GM18498 (cell line): ENCODE measurements around the gene MYL12A.

Source experiments
- ATAC-seq: cut with Tn5 transposase; IDR thresholded peaks from one replicate; pipeline ENCODE4 v1.9.1; 2021; ENCODE audit warnings: mild to moderate bottlenecking, moderate library complexity; ENCODE audit not compliant: unreplicated experiment

Gene MYL12A

DNA sequence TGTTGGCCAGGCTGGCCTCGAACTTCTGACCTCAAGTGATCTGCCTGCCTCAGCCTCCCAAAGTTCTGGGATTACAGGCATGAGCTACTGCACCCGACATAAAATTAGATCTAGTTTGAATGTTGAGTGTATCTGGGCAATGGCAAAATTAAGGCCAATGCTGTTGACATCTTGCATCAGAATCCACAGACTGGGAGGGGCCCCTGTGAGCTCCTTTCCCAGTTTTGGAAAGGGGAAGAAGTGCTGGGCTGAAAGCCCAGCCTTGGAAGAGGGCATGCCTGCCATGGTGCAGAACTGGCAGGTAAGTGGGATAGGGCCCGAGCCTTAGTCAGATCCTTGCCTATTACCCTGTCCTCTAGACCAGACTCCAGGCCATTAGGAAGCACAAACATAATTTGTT is 23.4 kb upstream of the MYL12A start:
- ATAC-seq: no peak

DNA sequence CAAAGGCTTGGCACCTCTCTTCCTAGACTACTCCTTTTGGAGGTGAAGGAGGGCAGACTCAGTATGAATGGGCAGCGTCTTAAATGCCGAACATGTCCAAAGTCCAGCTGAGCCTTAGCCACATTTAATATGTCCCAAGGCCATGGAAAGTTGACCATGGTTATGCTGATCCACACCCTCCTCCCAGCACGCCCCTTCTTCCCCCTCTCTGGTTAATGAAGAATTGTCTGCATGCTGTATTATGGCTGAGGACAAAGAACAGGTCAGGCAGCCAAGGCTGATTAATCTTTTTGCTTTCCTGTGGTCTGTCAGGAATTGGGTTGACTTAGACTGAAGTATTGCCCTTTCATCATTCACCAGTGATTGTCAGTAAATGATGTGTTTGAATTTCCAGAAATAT is 22.0 kb upstream of the MYL12A start:
- ATAC-seq: no peak

DNA sequence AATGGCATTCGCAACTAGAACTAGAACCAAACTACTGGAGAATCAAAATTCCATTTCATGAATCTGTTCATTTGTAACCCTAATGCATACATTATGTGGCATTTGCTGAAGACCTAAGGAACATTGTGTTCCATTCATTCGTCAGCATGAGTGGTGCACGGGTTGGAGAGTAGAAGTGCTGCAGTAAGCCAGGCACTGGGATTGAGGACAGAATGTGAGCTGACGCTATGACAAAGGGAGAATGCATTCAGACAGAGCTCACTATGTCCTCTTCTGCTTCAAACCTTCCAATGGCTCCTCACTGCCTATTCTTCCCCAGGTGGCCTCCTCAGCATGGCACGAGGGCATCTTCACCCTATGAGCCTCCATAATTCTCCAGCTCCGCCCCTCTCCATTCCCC is 21.6 kb upstream of the MYL12A start:
- no peak for ATAC-seq

DNA sequence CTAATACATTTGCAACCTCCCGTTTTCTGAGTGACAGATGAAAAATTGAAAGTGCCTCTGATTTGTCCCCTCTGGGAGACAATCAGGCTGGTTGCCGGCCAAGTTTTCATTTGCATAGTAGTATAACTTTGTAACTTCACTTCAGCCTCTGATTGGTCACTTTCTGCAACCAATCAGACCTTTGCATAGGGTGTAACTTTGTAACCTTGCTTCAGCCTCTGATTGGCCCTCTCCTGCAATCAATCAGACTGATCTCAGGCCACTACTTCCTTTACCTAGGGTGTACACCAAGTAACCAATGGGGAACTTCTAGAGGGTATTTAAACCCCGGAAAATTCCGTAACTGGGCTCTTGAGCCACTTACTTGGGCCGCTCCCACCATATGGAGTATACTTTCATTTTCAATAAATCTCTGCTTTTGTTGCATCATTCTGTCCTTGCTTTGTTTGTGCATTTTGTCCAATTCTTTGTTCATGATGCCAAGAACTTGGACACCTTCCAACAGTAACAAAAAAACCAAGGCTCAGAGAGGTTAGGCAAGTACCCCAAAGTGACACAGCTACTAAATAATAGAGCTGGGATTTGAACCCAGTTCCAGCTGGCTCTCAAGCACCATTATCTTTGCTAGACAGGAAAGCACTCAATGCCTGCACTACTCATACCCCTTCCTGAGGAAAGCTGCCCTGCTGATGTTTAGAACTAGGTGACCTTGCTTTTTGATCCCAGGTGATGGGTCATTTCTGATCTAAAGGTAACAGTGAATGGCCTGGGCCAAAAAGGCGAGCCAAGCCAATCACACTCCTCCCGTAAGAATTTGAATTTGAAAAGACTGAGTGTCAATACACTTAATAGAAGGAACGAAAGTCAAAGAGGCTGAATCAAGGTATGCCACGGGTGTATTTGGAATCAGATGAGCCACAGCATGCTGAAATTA is 16.9 kb upstream of the MYL12A start:
- no peak for ATAC-seq

DNA sequence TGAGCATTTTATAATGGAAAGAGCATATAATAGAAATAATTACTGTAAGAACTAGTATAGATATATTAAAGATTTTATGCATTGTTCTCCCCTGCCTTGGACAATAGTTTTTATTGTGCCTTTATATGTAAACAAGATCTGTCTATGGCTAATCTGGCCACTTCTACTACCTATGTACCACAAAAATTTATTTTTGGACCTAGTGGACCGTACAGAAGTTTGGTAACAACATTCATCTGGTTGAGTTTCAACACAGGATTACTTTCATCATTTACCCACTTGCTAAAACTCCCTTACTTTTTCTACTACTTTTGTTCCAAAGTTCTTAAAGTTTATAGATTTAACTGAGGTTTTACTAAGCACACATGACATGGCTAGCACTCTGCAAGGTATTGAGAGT is 14.6 kb upstream of the MYL12A start:
- ATAC-seq: no peak

DNA sequence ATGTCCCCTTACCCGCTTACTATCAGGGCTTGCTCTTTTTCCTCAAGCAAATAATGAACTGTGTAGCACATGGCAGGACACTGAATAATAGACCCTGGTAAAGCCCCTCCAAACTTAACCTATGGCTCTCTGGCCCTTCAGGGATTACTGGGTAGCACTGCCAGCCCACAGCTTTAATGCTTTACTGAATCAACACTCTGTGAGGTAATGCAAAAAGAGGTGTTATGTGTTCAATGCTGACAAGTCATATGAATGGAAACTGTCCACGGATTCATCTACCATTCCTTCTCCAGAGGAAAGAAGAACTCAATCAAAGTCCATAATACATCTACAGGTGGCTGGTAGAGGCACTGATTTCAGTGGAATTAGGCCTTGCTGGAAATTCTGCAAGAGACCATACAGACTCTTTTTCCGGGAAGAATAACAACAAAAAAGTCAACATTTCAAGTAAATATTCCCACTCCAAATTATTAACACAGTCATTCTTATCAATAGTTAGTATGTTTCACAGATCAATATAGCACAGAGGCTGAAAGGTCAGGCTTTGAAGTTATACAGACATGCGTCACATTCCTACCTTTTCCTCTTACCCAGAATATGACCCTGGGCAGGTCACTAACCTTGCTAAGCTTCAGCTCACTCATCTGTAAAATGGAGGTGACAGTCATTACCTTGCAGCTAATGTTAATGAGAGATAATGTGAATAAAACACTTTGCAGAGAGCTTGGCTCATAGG is 14.0 kb upstream of the MYL12A start:
- no peak for ATAC-seq

DNA sequence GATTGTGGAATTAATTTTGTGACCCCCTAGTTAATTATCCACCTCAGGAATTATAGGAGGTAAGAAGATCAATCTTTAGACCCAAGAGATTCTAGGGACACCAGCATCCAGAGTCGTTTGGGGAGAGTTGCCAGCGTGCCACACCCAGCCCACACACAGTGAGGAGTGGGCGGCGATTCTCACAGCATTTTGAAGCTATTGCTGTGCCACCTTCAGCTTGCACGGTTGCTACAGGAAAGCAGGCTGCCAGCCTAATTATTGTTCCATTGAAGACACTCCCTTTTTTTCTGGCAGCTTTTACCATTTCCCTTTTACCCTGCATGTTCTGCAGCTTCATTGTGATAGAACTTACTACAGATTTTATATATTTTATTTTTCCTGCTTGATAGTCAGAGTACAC is 13.1 kb upstream of the MYL12A start:
- no peak for ATAC-seq

DNA sequence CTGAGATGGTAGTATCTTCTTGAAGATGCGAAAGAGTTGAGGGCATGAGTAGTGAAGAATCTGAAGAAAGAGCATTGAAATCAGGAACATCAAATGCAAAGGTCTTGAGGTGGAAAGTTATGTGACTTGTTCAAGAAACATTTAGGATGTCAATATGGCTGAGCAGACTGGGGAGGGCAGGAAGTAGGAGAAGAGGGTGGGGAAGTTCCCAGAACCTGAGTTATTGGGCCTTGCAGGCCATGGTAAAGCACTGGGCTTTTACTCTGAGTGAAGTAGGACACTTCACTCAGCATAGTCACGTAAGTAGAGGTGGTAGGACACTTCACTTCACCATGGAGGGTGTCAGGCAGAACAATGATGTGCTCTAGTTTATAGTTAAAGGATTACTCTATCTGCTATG is 11.8 kb upstream of the MYL12A start:
- no peak for ATAC-seq

DNA sequence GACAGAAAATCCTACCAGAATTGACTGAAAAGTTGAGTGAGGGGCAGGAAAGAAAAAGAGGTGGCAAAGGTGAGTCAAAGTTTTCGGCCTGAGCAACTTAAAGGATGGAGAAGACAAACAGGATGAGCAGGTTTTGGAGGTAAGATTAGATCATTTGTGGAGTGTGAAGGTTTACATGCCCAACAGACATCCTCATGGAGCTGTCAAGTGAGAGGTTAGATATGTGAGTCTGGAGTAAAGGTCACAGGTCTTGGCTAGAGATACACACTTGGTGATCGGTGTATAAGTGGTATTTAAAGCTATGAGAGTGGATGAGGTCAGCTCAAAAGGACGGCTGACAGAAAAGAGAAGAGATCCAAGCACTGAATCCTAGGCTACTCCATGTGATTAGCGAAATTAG is 11.1 kb upstream of the MYL12A start:
- ATAC-seq: no peak

DNA sequence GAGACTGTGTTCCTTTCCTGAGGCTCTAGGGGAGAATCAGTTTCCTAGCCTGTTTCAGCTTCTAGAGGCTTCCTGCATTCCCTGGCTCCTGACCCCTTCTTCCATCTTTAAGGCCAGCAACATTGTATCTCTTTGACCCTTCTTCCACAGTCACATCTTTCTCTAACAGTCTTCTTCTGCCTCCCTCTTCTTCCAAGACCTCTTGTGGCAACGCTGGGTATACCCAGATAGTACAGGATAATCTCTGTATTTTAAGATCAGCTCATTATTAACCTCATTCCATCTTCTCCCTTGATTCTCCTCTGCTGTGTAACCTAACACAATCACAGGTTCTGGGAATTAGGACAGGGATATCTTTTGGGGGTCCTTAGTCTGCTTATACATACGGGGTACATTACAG is 8.9 kb upstream of the MYL12A start:
- no peak for ATAC-seq

DNA sequence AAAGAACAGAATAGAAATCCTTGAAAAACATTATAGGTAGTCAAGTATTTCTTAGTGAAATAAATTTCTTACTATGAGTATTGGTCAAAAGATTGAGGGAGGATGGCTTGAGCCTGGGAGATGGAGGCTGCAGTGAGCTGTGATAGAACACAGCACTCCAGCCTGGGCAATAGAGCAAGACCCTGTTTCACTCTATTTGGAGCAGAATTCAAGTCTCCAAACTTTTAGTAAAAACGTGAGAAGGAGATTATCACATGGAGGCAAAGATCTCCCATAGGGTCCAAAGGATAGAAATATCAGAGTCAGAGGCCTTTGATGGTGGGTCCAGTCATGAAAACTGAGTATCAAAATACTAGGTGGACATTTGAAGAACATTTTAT is 2.4 kb upstream of the MYL12A start:
- ATAC-seq: no peak

DNA sequence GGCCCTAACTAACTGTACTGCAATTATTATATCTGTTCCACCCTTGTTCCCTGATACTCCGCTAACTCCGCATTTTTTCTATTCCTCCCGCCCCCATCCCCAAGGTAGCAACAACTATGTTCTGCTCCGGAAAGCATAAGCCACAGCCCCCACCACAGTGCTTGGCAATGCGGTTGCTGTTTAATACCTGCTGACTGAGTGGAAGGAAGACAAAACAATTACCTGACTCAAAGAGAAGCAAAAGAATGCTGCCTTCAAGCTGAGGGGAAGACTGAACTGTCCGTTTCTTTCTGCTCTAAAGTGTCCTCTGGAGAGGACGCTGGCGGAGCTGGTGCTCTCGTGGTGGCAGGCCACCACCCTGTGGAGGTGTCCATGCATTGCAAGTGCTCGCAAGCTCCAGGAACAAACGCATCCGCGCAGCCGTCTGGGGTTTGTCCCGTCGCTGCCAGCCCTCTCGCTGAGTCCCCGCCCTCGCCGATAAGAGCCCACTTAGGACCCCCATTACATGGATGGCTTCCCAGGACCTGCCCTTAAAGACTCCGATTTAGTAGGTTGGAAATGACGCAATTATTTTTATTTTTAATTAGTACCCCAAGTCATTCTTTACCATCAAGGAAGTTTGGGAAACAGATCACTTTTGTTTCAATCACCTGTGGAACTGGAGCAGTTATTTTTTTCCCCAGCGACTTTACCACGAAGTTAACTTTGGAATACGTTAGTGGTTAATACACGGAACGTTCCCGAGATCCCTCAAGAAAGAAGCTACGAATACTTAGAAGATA is 1.6 kb upstream of the MYL12A start:
- ATAC-seq: peak; percentile 58

DNA sequence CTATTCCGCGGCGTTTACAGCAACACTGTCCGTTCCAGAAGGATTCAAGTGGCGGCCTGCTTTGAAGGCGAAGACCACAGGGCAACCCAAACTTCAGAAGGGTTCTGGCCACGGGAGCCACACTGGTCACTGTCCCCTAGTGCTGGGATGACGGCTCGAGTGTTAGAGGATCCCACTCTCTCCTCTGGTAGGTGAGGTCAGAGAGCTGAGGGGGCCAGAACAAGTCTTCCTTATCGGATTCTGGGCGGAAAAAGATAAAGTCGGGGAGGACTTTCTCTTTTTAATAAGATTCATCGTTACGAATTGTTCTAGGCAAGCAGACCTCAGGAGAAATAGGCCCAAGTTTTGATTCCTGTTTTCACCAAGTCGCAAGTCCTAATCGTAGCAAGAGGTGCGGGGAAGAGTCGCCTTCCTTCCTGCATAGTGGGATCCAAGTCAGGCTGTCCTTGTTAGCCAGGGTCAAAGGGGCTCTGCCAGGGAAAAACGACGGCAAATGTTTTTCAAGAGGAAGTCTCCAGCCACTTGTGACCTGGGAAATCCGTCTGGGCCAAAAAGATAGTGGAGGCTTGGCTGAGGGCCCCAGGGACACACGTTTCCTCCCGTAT is 864 bp upstream of the MYL12A start:
- peak; percentile 0 for ATAC-seq

DNA sequence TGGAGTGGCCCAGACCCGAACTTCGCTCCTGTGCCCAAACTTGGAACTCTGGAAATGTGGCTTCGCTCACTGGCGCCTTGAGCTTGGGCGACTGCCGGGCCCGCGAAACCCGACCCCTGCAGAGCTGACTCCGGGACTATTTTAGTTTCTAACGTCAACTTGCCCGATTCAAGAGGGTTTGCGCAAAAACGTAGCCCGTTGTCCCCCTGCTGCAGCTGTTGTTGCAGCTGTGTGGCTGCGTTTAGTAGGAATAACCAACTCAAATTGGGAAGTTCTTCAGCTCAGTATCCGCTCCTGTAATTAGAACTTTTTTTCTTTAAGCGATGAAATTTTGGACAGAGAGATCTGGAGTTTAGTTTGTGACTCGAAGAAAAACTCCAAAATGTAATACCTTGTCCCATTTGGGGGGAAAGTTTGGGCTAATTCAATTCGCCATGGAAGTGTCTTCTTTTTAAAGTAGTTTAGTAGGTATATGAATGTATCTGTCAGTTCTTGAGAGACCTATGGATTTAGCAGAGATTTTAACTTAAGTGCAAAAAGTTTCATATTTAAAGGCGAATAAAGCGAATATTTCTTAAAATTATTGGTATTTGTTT is 559 bp downstream of the MYL12A start:
- no peak for ATAC-seq

DNA sequence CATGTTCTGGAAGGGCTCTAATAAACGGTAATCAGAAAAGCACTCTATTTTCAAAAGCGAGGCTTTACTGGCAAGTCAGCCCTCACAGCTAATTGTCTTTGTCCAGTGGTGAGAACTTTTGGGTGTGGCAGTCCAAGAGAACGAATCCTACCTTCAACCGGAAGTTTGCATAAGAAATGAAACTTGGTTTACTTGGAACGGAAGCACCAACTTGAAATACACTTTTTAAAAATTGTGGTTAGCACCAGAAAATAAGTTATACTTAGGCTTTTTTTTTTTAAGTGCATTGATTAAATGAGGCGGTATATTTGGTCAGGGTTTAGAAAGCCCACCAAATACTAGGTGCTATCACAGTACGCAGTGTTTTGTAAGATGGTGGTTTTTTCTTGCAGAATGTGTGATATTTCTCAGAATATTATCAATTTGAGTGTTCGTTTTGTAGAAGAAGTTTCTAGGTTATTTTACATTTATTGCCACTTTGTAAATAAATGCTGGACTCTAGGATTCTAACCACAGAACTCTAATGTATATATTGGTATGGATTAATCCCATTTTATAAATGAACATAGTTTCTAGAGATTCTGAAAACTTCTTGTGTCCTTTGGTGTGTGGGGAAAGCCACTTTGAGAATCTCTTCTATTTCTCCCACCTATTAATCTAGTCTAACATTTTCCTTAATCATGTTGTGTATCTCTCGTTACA is 1.2 kb downstream of the MYL12A start:
- ATAC-seq: no peak

DNA sequence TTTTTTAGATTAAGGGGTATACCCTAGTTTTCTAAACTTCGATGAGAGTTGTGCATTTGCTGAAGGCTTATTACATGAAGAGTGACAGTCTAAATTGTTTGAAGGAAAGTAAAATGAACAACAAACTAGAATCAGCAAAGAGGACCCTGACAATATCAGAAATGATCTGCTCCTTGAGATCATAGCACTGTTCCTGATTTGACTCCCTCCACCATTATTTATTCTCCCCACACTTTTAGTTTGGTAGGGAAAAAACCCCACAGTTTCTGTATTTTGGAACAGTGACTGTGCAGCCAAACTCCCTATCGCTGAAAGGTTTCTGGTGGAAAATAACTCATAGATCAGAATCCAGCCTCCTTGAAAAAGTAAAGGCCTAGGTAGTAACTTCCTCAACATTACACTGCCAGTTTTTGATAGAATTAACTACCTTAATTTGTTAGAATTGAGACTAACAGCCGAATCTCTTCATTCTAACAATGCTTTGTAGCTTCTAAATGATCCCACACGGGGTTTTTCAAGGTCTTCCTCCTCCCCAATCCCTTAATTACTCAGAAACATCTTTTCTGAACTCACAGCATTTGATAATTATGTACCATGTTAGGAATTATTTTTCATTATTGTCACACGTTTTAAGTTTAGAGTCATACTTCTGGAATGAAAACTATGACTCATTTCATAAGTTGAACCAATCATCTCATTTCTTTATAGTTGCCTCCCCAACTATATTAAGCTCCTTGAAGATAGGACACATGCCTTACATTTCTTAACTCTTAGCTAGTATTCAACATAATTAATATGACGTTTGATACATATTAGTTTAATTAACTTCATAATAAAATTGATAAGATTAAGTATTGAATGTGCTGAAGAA is 2.9 kb downstream of the MYL12A start:
- no peak for ATAC-seq

DNA sequence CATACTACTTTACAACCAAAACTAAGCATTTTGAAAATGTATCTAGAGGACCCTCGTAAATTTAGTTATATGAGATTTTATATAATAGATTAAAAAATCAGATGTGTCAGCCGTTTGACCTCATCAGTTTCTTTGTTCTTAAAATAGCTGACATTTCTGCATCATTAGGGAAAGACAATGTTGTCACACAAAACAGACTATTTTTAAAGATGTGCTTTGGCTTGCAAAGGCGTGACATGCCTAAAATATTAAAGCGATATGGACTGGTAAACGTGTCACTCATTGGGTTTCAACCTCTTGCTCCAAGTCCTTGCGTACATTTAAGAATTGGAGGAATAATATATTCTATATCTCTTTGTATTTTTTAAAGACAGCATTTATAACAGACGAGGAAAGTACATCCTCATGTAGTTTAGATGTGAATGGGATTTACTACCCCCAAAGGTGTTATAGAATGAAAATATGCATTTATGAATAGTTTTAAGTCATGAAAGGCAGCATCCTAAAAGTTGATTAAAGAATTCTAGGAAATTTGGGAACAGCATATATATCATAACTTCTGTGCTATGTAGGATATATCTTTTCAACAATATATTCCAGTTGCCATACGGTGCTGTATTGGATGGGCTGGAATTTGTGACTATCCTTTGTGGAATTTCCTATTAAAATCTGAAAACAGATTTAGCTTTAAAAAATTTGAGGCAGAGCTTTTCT is 3.8 kb downstream of the MYL12A start:
- no peak for ATAC-seq

DNA sequence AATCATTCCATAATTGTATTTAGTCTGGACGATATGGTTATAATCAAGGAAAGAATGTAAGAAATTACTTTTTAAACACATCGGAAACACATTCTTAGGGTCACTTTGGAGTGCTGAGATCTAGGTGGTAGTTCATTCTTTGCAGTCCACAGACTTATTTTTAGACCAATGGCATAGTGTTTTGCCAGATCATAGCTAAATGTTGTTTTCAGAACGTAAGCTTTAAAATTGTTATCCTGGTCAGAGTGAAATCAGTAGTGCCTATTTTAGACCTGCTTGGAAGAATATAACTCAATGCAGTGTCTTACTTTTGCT is 4.3 kb downstream of the MYL12A start:
- no peak for ATAC-seq

DNA sequence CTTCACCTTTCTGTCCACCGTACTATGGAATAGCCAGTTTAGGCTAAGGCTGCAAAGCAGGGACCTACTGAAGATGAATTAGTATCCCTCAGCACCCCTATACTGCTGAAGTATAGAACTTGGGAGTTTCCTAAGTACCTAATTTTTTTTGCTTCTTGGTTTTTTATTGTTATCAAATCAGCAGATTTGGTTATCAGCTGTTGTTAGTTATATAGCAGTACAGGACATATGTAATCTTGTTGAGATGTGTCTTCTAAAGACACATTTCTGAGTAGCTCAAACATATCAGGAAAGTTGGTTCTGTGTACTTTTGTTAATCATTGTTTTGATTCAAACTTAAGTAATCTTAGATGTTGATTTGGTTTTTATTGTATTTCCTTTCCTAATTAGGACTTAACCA is 5.2 kb downstream of the MYL12A start:
- ATAC-seq: no peak
